C4-2B (cell line): Measurements from ENCODE around the gene MAP3K7.

Experiments
- CTCF ChIP-seq: fragments of 450-650 bp; conservative IDR thresholded peaks from 2 replicates; pipeline ENCODE4 v1.5.1; 2017; ENCODE audit warnings: mild to moderate bottlenecking
- ZFX ChIP-seq: fragments of 450-650 bp; IDR thresholded peaks from 2 replicates; pipeline ENCODE4 v1.6.1; 2017

GRCh38 chr6:90573624-90574023 lies 13.2 kb downstream of the MAP3K7 start:
- TF ChIP-seq CTCF (no peak), ZFX (no peak)
